NCI-H1105 treated with DMSO at 0.1 percent for 48 hours (cell line): Measurements from ENCODE around the gene KIF16B.

Source experiments
- DNase-seq: peaks from one replicate; lab custom pipeline; 2025; lab: John Stamatoyannopoulos, UW

KIF16B gene

GRCh38 chr20:16399801-16400200 is 173.4 kb downstream of the KIF16B start:
- DNase-seq: no peak

GRCh38 chr20:16397086-16397485 is 176.2 kb downstream of the KIF16B start:
- DNase-seq: no peak

DNA sequence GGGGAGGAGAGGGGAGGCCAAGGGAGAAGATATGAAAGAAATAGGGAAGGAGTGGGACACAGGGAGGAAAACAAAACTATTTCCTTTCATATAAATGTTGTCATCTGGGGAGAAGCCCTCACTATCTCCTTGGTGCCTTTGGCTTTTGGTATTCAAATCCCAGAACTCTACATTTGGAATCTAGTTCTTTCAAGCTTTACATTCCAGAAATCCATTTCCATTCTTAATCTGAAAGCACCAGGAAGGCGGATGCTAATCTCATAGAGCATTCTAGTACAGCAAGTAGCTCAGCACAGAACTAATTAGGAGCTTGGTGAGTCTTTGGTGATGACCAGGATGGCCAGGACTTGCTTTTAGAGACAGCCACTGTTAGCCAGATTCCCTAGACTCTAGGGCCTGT is 177.9 kb downstream of the KIF16B start:
- DNase-seq: no peak

DNA sequence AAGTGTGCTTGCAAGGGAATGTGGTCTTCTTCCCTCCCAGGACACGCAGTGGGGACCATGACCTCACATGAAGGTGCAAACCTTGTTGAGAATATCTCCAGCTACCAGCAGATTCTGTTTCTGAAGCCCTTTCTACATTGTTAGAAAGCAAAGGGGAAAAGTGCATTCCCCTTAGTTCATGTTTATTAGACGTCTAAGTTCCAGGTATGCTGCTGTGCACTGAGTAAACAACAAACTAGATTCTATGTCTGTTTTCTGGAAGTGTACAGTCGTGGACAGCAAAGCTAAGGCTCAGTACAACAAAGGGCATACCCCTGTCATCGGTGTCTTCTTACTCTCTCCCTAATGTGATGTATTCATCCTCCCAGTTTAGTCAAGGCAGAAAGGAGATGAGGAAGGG is 178.5 kb downstream of the KIF16B start:
- no peak for DNase-seq

- no peak for DNase-seq
Observed at GRCh38 chr20:16393836-16394235, 179.4 kb downstream of the KIF16B start.

- DNase-seq: no peak
Observed at GRCh38 chr20:16393297-16393696, 180.0 kb downstream of the KIF16B start.

- no peak for DNase-seq
Observed at GRCh38 chr20:16392346-16392745, 180.9 kb downstream of the KIF16B start.

- DNase-seq: no peak
Observed at GRCh38 chr20:16390991-16391390, 182.3 kb downstream of the KIF16B start.

DNA sequence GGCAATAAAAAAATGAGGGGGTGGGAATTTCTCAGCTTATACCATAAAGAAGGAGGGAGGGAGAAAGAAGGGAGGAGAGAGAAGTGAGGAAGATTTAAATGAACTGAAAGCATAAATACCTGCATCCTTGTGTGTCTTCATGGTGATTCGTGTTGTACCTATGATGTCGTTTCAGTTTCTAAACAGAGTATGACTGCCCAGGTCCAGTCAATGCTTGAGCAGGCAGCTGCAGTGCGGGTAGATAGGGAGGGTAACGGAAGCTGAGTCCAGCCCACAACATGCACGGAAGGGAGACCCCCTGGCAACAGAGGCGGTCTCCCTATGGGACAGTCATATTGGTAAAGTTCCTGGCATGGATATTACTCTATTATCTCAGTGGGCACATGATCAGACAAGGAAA is 184.5 kb downstream of the KIF16B start:
- DNase-seq: no peak

GRCh38 chr20:16387666-16388065 is 185.6 kb downstream of the KIF16B start:
- no peak for DNase-seq

- DNase-seq: no peak
Observed at GRCh38 chr20:16385891-16386290, 187.4 kb downstream of the KIF16B start.

- no peak for DNase-seq
Observed at GRCh38 chr20:16385462-16385861, 187.8 kb downstream of the KIF16B start.

DNA sequence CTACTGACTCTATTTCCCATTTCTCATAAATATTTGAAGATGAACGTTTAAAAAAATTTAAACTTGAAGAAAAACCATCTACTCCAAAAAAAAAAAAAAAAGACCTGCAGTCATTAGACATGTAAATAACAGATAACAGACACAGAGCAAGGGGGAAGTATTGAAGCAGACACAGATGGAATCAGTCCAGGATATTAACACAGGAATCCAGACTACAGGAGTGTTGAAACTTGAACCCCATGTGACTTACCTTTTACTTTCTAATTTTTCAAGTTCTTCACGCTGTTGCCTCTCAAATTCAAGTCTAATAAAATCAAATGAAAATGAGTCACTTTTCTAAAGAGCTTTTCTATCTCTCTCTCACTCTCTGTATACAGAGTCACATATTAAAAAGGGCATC is 191.8 kb downstream of the KIF16B start:
- no peak for DNase-seq

- DNase-seq: no peak
Observed at GRCh38 chr20:16378712-16379370, 194.4 kb downstream of the KIF16B start.

DNA sequence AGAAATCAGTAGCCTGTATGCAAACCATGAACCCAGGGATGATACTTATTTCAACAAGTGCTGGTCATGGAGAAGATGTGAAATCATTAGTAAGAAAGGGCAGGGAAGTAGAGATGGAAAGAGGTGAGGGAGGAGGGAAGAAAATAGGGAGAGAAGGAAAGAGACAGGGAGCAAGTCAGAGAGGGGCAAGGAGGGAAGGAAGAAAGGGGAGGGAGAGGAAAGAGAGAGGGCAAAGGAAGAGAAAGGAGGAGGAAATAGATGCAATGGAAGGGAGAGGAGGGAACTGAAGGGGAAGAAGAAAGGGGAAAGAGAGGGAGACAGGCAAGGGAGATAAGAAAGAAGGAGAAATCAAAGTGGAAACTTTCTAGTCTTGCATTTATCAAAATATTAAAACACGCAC is 195.1 kb downstream of the KIF16B start:
- DNase-seq: no peak

DNA sequence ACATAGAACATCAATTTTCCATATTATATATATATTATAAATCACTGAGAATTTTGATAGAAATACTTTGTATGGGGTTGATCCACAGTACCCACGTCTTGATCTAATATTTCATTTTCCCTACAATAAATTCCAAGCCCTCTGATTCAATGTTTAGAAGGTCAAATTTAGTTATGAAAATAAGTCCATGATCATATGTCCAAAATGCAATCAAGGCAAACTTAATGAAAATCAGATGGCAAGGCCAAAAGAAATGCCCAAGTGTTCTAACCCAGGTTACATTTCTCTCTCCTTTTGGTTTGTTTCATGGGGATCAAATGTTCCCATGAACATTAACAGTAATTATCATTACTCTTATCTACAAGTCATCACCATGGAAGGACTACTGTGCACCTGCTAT is 203.8 kb downstream of the KIF16B start:
- no peak for DNase-seq

- DNase-seq: no peak
Observed at GRCh38 chr20:16368645-16369292, 204.5 kb downstream of the KIF16B start.

DNA sequence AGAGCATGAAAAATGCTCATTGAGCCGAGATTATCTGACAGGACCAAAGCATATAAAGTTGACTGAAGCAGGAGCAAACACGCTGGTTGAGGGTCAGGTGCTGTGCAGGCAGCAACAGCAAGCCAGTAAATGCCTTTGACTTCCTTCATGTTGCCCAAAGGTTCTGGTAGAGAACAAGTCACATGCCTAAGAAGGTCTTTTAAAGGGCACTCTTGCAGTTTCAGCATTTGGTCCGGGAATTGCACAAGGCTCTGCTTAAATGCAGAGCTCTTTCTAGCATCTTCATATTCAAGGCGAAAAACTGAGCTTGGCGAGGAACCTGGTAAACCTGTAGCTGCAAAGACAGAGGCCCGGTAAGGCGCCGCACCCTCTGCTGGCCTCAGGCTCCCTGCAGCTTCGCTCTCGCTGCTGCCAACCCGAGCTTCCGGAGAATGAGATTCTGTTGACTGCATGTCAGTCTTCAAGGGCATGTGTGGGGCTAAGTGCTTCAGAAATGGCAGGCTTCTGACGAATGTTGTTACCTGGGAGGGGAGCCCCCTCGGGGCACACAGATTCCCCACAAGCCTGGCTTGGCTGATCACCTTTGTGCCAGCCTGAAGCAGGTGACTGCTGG is 205.2 kb downstream of the KIF16B start:
- no peak for DNase-seq

GRCh38 chr20:16366529-16366928 is 206.7 kb downstream of the KIF16B start:
- DNase-seq: no peak

DNA sequence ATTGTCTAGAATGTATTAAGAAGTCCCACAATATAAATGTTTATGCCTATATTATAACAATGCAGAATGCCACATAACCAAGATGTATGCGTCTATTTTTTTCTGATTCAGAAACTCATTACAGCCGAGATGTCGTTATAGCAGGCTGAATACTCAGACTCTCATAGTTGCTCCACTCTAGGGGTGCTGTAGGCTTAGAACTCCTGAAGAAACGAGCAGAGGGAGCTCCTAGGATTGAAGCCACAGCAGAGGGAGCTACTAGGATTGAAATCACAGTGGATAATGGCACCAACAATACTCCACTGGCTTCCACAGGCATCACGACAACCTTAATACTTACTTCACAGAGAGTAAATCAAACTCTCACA is 208.9 kb downstream of the KIF16B start:
- DNase-seq: no peak

DNA sequence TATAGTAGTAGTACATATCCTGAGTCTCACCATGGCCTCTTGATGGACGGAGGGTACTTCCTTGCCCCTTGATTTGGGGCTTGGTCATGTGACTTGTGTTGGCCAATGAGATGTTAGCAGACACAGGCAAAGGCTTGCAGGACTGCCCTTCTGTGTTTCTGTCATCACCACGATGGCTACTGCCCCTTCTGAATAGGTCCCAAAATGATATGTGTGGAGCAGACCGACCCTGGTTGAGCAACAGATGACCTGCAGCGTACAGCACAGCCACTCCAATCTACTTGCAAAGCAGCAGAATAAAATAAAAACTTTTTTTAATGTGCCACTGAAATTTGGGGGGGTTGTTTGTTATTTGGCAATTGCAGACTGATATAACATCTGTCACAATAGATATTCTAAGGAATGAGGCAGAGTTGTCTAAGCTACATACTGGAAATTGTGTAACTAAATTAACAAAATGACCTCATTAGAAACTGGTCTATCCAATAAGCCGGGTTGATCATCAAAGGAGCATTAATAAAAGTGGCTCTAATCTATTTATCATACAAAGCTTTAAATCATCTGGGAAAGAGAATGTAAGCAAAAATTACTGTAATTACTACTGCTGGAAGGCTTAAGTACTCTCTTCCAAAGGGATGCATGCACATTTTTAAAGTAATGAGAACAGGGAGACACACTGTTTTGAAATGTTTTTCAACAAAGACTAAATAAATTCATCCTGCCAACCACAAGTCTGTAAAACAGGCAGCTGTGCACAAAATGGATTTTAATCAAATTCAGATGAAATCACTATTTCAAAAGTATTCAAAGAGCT is 209.5 kb downstream of the KIF16B start:
- peak; percentile 68 for DNase-seq

DNA sequence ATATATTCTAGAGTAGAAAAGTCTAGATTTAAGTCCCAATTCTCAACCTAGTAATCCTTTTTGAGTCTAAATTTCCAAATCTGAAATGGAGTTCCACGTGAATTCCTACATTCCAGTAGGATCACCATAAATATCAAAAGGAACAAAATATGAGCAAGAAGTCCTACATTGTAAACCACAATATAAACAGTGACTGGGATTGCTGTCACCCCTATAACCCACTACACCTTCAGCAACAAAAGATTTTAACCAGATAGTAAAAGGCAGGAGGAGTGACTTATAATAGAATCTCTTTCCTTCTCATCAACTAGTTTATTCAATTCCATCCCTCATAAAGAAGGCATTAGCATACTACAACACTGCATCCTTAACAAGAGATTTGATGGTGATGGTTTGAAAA is 210.6 kb downstream of the KIF16B start:
- no peak for DNase-seq

DNA sequence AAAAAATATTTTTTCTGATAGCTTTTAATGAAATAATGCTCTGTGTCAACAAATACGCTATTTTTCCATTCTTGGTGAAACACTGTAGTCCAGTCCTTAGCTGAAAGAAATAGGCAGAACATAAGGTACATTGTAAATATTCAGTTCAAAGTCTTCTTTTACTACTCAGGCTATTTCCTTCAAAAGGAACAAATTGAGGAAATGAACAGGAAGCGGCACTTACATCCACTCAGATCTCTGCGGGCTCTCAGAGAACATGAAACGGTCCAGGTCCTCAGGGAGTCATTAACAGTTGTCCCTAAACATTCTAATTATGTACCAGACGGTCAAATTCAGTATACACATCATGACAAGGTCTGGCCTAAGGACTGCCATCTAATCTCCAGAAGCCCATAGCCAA is 212.6 kb downstream of the KIF16B start:
- peak; percentile 27 for DNase-seq
